ENCODE data around the gene ANKH. TPM values are rescaled to one million over a fixed set of nuclear protein-coding genes. Genes with fewer than 3 reads are reported as not detected.

Gene ANKH
- total and polyA plus RNA-seq, 2 of the 13 experiments (the other 11 are each of a cell fraction or from before 2014, with no cell fraction given): 25.0 to 36.0 TPM

DNA sequence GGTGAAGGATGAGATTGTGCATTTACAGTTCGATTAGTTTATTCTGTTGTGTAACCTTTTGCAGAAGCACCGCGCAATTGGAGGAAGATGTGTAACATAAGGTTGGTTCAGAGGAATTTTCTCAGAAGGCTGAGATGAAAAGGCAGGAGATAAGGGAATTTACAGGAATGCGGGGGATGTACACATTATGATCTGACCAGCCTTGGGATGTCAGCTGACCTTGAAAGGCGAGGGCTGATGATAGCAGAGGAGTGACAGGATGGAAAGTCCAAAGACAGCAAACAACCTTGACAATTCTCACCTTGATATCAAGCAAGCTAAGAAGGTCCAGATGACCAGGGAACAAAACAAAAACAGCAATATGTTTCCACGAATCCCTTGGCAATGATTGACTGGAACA, 118.3 kb downstream of the ANKH start (continued):
- TF ChIP-seq, protein P1, sequence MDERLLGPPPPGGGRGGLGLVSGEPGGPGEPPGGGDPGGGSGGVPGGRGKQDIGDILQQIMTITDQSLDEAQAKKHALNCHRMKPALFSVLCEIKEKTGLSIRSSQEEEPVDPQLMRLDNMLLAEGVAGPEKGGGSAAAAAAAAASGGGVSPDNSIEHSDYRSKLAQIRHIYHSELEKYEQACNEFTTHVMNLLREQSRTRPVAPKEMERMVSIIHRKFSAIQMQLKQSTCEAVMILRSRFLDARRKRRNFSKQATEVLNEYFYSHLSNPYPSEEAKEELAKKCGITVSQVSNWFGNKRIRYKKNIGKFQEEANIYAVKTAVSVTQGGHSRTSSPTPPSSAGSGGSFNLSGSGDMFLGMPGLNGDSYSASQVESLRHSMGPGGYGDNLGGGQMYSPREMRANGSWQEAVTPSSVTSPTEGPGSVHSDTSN (CRISPR knock-in tag; IDR thresholded peaks at IDR 0.05): 0 out of 2 replicates have a peak, but pooled peaks have one; percentile 40
- TF ChIP-seq, protein P2, sequence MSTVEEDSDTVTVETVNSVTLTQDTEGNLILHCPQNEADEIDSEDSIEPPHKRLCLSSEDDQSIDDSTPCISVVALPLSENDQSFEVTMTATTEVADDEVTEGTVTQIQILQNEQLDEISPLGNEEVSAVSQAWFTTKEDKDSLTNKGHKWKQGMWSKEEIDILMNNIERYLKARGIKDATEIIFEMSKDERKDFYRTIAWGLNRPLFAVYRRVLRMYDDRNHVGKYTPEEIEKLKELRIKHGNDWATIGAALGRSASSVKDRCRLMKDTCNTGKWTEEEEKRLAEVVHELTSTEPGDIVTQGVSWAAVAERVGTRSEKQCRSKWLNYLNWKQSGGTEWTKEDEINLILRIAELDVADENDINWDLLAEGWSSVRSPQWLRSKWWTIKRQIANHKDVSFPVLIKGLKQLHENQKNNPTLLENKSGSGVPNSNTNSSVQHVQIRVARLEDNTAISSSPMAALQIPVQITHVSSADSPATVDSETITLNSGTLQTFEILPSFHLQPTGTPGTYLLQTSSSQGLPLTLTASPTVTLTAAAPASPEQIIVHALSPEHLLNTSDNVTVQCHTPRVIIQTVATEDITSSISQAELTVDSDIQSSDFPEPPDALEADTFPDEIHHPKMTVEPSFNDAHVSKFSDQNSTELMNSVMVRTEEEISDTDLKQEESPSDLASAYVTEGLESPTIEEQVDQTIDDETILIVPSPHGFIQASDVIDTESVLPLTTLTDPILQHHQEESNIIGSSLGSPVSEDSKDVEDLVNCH (CRISPR knock-in tag; IDR thresholded peaks at IDR 0.05): no peak
- TF ChIP-seq FOSL2 (CRISPR knock-in tag; IDR thresholded peaks at IDR 0.05): peak; percentile 50; the same call in 1 of the 2 replicates
- TF ChIP-seq RCOR2 (CRISPR knock-in tag; IDR thresholded peaks at IDR 0.05): peak; percentile 48; the same call in 1 of the 2 replicates
- TF ChIP-seq YEATS4 (CRISPR knock-in tag; IDR thresholded peaks at IDR 0.05; ENCODE audit: borderline replicate concordance): no peak
- TF ChIP-seq, protein P3, sequence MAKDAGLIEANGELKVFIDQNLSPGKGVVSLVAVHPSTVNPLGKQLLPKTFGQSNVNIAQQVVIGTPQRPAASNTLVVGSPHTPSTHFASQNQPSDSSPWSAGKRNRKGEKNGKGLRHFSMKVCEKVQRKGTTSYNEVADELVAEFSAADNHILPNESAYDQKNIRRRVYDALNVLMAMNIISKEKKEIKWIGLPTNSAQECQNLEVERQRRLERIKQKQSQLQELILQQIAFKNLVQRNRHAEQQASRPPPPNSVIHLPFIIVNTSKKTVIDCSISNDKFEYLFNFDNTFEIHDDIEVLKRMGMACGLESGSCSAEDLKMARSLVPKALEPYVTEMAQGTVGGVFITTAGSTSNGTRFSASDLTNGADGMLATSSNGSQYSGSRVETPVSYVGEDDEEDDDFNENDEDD (CRISPR knock-in tag; IDR thresholded peaks at IDR 0.05; ENCODE audit: borderline replicate concordance): no peak
- TF ChIP-seq CHD4 (IDR thresholded peaks at IDR 0.05; ENCODE audit: borderline replicate concordance, low read length): no peak
- no peak for TF ChIP-seq ZFP41 (CRISPR knock-in tag; IDR thresholded peaks at IDR 0.05; ENCODE audit: borderline replicate concordance)
- TF ChIP-seq SOX13 (IDR thresholded peaks at IDR 0.05): no peak
- TF ChIP-seq SOX13 (CRISPR knock-in tag; conservative IDR thresholded peaks at IDR 0.05 in 1 of 2, IDR thresholded peaks at IDR 0.05 in 1 of 2): peak in 1 of 2 experiments; percentile 82; a peak in 2 of 4 replicates
- TF ChIP-seq, protein P4, sequence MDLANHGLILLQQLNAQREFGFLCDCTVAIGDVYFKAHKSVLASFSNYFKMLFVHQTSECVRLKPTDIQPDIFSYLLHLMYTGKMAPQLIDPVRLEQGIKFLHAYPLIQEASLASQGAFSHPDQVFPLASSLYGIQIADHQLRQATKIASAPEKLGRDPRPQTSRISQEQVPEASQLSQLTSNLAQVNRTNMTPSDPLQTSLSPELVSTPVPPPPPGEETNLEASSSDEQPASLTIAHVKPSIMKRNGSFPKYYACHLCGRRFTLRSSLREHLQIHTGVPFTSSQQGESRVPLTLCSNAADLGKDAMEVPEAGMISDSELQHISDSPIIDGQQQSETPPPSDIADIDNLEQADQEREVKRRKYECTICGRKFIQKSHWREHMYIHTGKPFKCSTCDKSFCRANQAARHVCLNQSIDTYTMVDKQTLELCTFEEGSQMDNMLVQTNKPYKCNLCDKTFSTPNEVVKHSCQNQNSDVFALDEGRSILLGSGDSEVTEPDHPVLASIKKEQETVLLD (CRISPR knock-in tag; IDR thresholded peaks at IDR 0.05; ENCODE audit: low read depth): no peak
- TF ChIP-seq, protein P5, sequence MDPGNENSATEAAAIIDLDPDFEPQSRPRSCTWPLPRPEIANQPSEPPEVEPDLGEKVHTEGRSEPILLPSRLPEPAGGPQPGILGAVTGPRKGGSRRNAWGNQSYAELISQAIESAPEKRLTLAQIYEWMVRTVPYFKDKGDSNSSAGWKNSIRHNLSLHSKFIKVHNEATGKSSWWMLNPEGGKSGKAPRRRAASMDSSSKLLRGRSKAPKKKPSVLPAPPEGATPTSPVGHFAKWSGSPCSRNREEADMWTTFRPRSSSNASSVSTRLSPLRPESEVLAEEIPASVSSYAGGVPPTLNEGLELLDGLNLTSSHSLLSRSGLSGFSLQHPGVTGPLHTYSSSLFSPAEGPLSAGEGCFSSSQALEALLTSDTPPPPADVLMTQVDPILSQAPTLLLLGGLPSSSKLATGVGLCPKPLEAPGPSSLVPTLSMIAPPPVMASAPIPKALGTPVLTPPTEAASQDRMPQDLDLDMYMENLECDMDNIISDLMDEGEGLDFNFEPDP (CRISPR knock-in tag; conservative IDR thresholded peaks at IDR 0.05): no peak
- TF ChIP-seq TCF7L2 (IDR thresholded peaks at IDR 0.05; ENCODE audit: low read depth, low read length): peak; percentile 42; the same call in 1 of the 2 replicates
- TF ChIP-seq, protein P6, sequence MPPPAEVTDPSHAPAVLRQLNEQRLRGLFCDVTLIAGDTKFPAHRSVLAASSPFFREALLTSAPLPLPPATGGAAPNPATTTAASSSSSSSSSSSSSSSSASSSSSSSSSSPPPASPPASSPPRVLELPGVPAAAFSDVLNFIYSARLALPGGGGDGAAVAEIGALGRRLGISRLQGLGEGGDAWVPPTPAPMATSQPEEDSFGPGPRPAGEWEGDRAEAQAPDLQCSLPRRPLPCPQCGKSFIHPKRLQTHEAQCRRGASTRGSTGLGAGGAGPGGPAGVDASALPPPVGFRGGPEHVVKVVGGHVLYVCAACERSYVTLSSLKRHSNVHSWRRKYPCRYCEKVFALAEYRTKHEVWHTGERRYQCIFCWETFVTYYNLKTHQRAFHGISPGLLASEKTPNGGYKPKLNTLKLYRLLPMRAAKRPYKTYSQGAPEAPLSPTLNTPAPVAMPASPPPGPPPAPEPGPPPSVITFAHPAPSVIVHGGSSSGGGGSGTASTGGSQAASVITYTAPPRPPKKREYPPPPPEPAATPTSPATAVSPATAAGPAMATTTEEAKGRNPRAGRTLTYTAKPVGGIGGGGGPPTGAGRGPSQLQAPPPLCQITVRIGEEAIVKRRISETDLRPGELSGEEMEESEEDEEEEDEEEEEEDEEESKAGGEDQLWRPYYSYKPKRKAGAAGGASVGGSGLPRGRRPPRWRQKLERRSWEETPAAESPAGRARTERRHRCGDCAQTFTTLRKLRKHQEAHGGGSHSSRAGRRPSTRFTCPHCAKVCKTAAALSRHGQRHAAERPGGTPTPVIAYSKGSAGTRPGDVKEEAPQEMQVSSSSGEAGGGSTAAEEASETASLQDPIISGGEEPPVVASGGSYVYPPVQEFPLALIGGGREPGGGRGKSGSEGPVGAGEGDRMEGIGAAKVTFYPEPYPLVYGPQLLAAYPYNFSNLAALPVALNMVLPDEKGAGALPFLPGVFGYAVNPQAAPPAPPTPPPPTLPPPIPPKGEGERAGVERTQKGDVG (CRISPR knock-in tag; IDR thresholded peaks at IDR 0.05; ENCODE audit: borderline replicate concordance): no peak
- TF ChIP-seq, protein P7, sequence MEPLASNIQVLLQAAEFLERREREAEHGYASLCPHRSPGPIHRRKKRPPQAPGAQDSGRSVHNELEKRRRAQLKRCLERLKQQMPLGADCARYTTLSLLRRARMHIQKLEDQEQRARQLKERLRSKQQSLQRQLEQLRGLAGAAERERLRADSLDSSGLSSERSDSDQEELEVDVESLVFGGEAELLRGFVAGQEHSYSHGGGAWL (CRISPR knock-in tag; IDR thresholded peaks at IDR 0.05): no peak
- TF ChIP-seq MXD4 (CRISPR knock-in tag; IDR thresholded peaks at IDR 0.05): no peak
- TF ChIP-seq, protein P8, sequence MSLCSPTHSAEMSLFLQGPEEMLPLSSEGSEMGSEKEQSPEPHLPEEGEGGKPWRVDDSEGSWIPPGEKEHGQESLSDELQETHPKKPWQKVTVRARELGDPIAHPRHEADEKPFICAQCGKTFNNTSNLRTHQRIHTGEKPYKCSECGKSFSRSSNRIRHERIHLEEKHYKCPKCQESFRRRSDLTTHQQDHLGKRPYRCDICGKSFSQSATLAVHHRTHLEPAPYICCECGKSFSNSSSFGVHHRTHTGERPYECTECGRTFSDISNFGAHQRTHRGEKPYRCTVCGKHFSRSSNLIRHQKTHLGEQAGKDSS (CRISPR knock-in tag; IDR thresholded peaks at IDR 0.05; ENCODE audit: borderline replicate concordance, low read depth): no peak
